Measurements from ENCODE around the gene PAX2.

GRCh38 chr10:100802607-100803006 lies 57.2 kb downstream of the PAX2 start:
- TF ChIP-seq CTCF (IDR thresholded peaks at IDR 0.05): no peak
- no peak for TF ChIP-seq EP300 (IDR thresholded peaks at IDR 0.05; ENCODE audit: low read depth)
